Thyroid gland (tissue), 4 donors: ENCODE measurements around the gene RB1.

Source experiments
- POLR2A ChIP-seq, 2 donors: fragments of 450-650 bp; IDR thresholded peaks; one replicate each; pipeline ENCODE4 v1.6.1; 2017; ENCODE audit warnings: antibody characterized with exemption in 2 of 2, mild to moderate bottlenecking in 2 of 2, moderate library complexity in 1 of 2
- TF ChIP-seq, protein P1 (sequence below), 6 experiments: fragments of 200-600 bp in 3 of 6; fragments of 450-650 bp in 3 of 6; sonication (generic) in 3 of 6; IDR thresholded peaks; one replicate each; pipeline ENCODE4 v1.5.1; 2016 to 2019; ENCODE audit warnings: antibody characterized with exemption in 6 of 6, mild to moderate bottlenecking in 2 of 6, inconsistent platforms in 1 of 6, moderate library complexity in 1 of 6

DNA sequence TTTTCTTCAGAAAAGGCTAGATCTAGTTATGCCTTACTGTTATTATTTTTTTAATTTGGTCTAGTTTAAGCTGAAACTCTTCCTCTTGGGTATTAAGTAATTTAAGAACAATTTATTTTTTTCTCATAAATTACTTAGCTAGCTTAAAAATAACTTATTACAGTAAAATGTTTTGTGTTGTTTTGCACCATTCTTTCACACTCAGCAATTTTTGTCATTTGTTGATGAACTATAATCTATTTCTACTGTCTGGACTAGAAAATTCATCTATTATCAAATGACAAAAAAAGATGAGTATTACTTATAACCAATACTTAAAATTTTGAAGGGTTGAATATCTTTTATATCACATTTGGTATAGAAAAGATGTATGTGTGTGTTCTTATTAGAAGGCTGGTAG lies 111.0 kb downstream of the RB1 start:
- TF ChIP-seq POLR2A (IDR thresholded peaks at IDR 0.05) = no peak
- TF ChIP-seq, protein P1, sequence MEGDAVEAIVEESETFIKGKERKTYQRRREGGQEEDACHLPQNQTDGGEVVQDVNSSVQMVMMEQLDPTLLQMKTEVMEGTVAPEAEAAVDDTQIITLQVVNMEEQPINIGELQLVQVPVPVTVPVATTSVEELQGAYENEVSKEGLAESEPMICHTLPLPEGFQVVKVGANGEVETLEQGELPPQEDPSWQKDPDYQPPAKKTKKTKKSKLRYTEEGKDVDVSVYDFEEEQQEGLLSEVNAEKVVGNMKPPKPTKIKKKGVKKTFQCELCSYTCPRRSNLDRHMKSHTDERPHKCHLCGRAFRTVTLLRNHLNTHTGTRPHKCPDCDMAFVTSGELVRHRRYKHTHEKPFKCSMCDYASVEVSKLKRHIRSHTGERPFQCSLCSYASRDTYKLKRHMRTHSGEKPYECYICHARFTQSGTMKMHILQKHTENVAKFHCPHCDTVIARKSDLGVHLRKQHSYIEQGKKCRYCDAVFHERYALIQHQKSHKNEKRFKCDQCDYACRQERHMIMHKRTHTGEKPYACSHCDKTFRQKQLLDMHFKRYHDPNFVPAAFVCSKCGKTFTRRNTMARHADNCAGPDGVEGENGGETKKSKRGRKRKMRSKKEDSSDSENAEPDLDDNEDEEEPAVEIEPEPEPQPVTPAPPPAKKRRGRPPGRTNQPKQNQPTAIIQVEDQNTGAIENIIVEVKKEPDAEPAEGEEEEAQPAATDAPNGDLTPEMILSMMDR (IDR thresholded peaks at IDR 0.05) = no peak
